GM12892 (cell line): Measurements from ENCODE around the gene TMIE.
"Not testable (repeated sequence)": the region's sequence is repeated elsewhere in the genome, so short reads cannot be mapped to it uniquely, and the experiment has no call there.

ENCODE experiments used
- DNase-seq: peaks from one replicate; pipeline ENCODE4 v3.0.0; 2011; ENCODE audit not compliant: insufficient read length
- FAIRE-seq: peaks from 2 replicates; lab custom pipeline; 2011; peaks lifted over from hg19 to GRCh38; lab: Jason Lieb, UNC
- POLR2A ChIP-seq: IDR thresholded peaks from 2 replicates; pipeline ENCODE4 v1.6.1; 2011; ENCODE audit warnings: low read depth, low read length, control low read depth
- POLR2AphosphoS5 ChIP-seq: IDR thresholded peaks from 2 replicates; pipeline ENCODE4 v1.6.1; 2011; ENCODE audit warnings: low read depth, low read length, control low read depth
- TAF1 ChIP-seq: IDR thresholded peaks from 2 replicates; pipeline ENCODE4 v1.6.1; 2011; ENCODE audit warnings: low read depth, mild to moderate bottlenecking, control low read depth, low read length, borderline replicate concordance

The TMIE gene

GRCh38 chr3:46695177-46695961 lies 5.8 kb upstream of the TMIE start:
- DNase-seq (no peak), FAIRE-seq (peak; percentile 84)

GRCh38 chr3:46695962-46696894 lies 5.0 kb upstream of the TMIE start:
- FAIRE-seq (no peak), DNase-seq (no peak)
- TF ChIP-seq TAF1 (no peak), POLR2AphosphoS5 (no peak), POLR2A (no peak)

More at GRCh38 chr3:46695177-46695961, 5.8 kb upstream of the TMIE start:
- TF ChIP-seq POLR2A, result no peak
- TF ChIP-seq POLR2AphosphoS5, result no peak
- no peak for TF ChIP-seq TAF1

GRCh38 chr3:46699676-46700523 lies 1.3 kb upstream of the TMIE start:
- FAIRE-seq, result no peak
- DNase-seq, result no peak
- TF ChIP-seq TAF1 (no peak), POLR2A (no peak), POLR2AphosphoS5 (no peak)

- no peak for FAIRE-seq
- no peak for DNase-seq
- TF ChIP-seq POLR2AphosphoS5, result no peak
- TF ChIP-seq TAF1, result no peak
- TF ChIP-seq POLR2A, result no peak
Measured at GRCh38 chr3:46700772-46701171, 420 bp upstream of the TMIE start.

DNA sequence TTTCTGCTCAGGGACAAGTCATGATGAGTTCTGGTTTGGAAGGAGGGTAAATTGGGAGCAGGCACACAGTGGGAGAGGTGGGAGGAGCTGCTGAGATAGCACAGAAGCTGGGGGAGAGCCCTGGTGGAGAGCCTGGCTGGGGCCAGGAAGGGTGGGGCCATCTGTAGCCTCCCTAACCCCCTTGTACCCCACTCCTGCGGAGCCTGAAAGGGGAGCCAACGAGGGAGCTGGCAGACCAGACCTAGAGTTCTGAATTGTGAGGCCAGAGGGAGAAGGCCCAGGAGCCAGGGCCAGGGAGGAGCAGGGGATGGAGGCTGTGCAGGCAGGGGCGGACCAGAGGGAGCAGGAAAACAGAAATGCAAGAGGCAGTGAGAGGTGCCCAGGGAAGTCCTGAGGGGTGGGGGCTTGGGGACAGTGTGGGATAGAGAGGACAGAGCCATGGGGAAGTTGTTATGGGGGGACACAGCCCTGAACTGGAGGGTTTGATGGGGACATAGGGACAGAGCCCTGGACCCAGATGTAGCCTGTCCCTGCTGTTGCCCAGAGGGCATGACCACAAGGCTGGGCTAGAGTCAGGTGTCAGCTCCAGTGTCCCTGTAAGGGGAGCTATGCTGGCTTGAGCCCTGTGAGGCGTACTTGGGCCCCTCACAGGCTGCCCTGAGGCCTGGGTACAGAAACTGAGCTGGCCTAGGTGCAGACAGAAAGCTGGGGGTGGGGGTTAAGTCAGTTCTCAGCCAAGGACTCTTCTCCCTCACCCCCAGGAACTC lies 1.2 kb downstream of the TMIE start:
- no peak for TF ChIP-seq POLR2A
- TF ChIP-seq TAF1, result no peak
- TF ChIP-seq POLR2AphosphoS5, result no peak
- FAIRE-seq (no peak), DNase-seq (no peak)

GRCh38 chr3:46703013-46703520 lies 1.9 kb downstream of the TMIE start:
- no peak for FAIRE-seq
- no peak for DNase-seq
- no peak for TF ChIP-seq POLR2A
- no peak for TF ChIP-seq POLR2AphosphoS5
- no peak for TF ChIP-seq TAF1

GRCh38 chr3:46704346-46704745 lies 3.2 kb downstream of the TMIE start:
- DNase-seq, FAIRE-seq: not testable (repeated sequence)

- DNase-seq (peak; percentile 62), FAIRE-seq (peak; percentile 96)
- TF ChIP-seq TAF1, result no peak
- no peak for TF ChIP-seq POLR2A
- TF ChIP-seq POLR2AphosphoS5, result no peak
Measured at GRCh38 chr3:46705022-46705530, 3.9 kb downstream of the TMIE start.

DNA sequence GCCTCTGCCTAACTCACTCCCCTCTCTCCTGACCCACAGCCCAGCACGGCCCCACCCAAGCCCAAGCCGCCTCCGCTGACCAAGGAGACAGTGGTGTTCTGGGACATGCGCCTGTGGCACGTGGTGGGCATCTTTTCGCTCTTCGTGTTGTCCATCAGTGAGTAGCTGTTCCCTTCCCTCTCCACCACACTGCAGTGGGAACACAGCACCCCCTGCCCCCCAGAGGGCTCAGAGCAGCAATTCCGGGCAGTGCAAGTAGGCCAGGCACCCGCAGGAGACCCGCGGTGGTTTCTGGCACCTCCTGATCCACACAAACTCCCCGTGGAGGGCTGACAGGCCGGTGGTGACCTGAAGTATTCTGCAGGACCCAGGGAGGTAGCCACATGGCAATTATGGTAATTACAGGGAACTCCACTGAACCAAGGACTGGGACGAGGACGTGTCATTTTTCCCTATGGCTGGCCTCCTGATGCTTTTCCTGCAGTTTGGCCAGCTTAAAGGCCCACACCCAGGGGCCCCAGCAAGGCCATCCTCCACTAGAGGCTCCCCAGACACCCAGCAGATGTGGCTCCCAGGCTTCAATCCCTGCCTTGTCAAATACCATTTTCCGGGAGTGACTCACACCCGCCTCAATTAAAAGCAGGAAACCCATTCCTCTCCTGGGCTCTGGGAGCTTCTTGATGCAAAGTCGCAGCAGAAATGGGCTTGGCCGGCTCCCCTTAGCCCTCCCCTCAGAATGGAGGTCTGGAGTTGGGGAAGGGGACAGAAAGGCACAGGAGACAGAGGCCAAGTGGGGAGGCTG lies 4.8 kb downstream of the TMIE start:
- FAIRE-seq (no peak), DNase-seq (no peak)
- no peak for TF ChIP-seq TAF1
- TF ChIP-seq POLR2A, result no peak
- TF ChIP-seq POLR2AphosphoS5, result no peak
